VCaP (cell line): Measurements from ENCODE around the gene CFAP206.
A peak's percentile ranks its signal among the peaks of the same experiment; 100 is the strongest.

ENCODE experiments used
- H3K27ac ChIP-seq: fragments of 450-650 bp; 2 replicates; pipeline ENCODE4 v1.5.1; 2017
- CTCF ChIP-seq: fragments of 450-650 bp; conservative IDR thresholded peaks from 2 replicates; pipeline ENCODE4 v1.5.1; 2017; ENCODE audit warnings: mild to moderate bottlenecking, moderate library complexity

CFAP206 gene

GRCh38 chr6:87407901-87408720 is at the start of gene CFAP206:
TSS of gene CFAP206 (plus strand) at chr6:87407972. CDS start at chr6:87409840, 1,868 bp downstream.
- TF ChIP-seq CTCF = no peak; the same call in 1 of the 2 replicates
- peak within 1 kb of the TSS; percentile 73 for H3K27ac ChIP-seq

GRCh38 chr6:87364602-87365252 is 43.0 kb upstream of the CFAP206 start:
- no peak overlapping the region for H3K27ac ChIP-seq

GRCh38 chr6:87366072-87366827 is 41.5 kb upstream of the CFAP206 start:
- no peak overlapping the region for H3K27ac ChIP-seq
- no peak for TF ChIP-seq CTCF

More at GRCh38 chr6:87364602-87365252, 43.0 kb upstream of the CFAP206 start:
- TF ChIP-seq CTCF = no peak

GRCh38 chr6:87366899-87367298 is 40.9 kb upstream of the CFAP206 start:
- TF ChIP-seq CTCF = no peak
- no peak overlapping the region for H3K27ac ChIP-seq

GRCh38 chr6:87373377-87373776 is 34.4 kb upstream of the CFAP206 start:
- H3K27ac ChIP-seq = no peak overlapping the region
- TF ChIP-seq CTCF = no peak

GRCh38 chr6:87375315-87375714 is 32.5 kb upstream of the CFAP206 start:
- no peak overlapping the region for H3K27ac ChIP-seq
- no peak for TF ChIP-seq CTCF

- TF ChIP-seq CTCF = no peak
- H3K27ac ChIP-seq = no peak overlapping the region
Observed at GRCh38 chr6:87376643-87377042, 31.1 kb upstream of the CFAP206 start.
